Heart right ventricle (tissue), 16 donors: ENCODE results near the gene ARL10. TPM values are rescaled to one million over a fixed set of nuclear protein-coding genes. Genes with fewer than 3 reads are reported as not detected.

ENCODE experiments used
- ATAC-seq, 8 donors: fragments of 200-7000 bp; cut with Tn5 transposase; one replicate each; pipeline ENCODE4 v1.9.1; 2020; ENCODE audit warnings: mild to moderate bottlenecking in 8 of 8, moderate library complexity in 8 of 8, moderate number of reproducible peaks in 1 of 8
- DNase-seq, 2 donors: peaks; one replicate each; pipeline ENCODE4 v3.0.0-alpha.2; 2020
- H3K27ac ChIP-seq, 10 donors: fragments of 200-600 bp; sonication (generic) in 2 of 10; one replicate each; pipeline versions ENCODE4 v1.5.0 to v1.8.0; 2020 to 2022; ENCODE audit warnings: mild to moderate bottlenecking in 3 of 10
- H3K27me3 ChIP-seq, 7 donors: fragments of 200-600 bp; one replicate each; pipeline ENCODE4 v1.8.0; 2021 to 2022; ENCODE audit warnings: mild to moderate bottlenecking in 2 of 7
- H3K36me3 ChIP-seq, 9 donors: fragments of 200-600 bp; sonication (generic) in 1 of 9; one replicate each; pipeline versions ENCODE4 v1.5.0 to v1.8.0; 2020 to 2022; ENCODE audit warnings: mild to moderate bottlenecking in 2 of 9
- H3K4me1 ChIP-seq, 9 donors: fragments of 200-600 bp; sonication (generic) in 1 of 9; one replicate each; pipeline versions ENCODE4 v1.5.0 to v1.8.0; 2020 to 2022; ENCODE audit warnings: mild to moderate bottlenecking in 4 of 9
- H3K4me3 ChIP-seq, 10 donors: fragments of 200-600 bp; sonication (generic) in 2 of 10; one replicate each; pipeline versions ENCODE4 v1.5.0 to v1.8.0; 2020 to 2022; ENCODE audit warnings: mild to moderate bottlenecking in 7 of 10, moderate library complexity in 2 of 10
- H3K9me3 ChIP-seq, 11 donors: fragments of 200-600 bp in 10 of 11; sonication (generic) in 2 of 11; one replicate each; pipeline versions ENCODE4 v1.5.0 to v1.8.0; 2013 to 2022; ENCODE audit warnings: mild to moderate bottlenecking in 2 of 11, control low read depth in 1 of 11, moderate library complexity in 1 of 11
- CTCF ChIP-seq, 9 donors: fragments of 200-600 bp; sonication (generic) in 2 of 9; IDR thresholded peaks; one replicate each; pipeline versions ENCODE4 v1.5.0 to v1.8.0; 2021 to 2022; ENCODE audit warnings: antibody characterized with exemption in 9 of 9, mild to moderate bottlenecking in 5 of 9, moderate library complexity in 1 of 9
- WGBS, 2 donors: extraction: QIAGEN DNeasy Blood & Tissue Kit; methylation state at CpG; one replicate each; pipeline ENCODE4 v1.1.7; 2013; ENCODE audit warnings: inconsistent platforms in 1 of 2; 5-methylcytosine and 5-hydroxymethylcytosine counted together
- intact Hi-C, 10 donors: fragments of 100-400 bp; cut with DNase I; formaldehyde crosslinking; loops; one replicate each; pipeline versions ENCODE4 v1.11.1 to v1.14.2; 2022
- long read RNA-seq, 3 donors: library from polyadenylated mRNA; unstranded; transcript quantifications; one replicate each; pipeline ENCODE4 v2.0.0, GENCODE V29; 2020 to 2021
- polyA plus RNA-seq, 2 donors: library from polyadenylated mRNA; stranded (reverse); fragments of 200-250 nt; gene quantifications; one replicate each; pipeline ENCODE4 v1.2.3, GENCODE V29; 2013
- total RNA-seq, 10 donors: library from RNA; stranded (reverse); fragmentation: NEBNext Ultra II Directional in 3 of 10; extraction: Animal tissue kit (Norgen Biotek cat#: 25700) in 3 of 10; gene quantifications; one replicate each; pipeline versions ENCODE4 v1.2.1 to v1.2.4, GENCODE V29; 2021 to 2023
- donor health status: Arrhythmogenic right ventricular cardiomyopathy.
- donor health status: ischemic (EF 13 %, LVEDD 7.1; RV severe dilation, severe dysfunction).
- donor health status: healthy with polysubstance abuse.
- donor health status: DM: no; HTN: yes; CAD: no.
- donor health status: DM: no; HTN: no; CAD: no.
- donor health status: ischemic (EF 25% LVEDD 6.9; RV normal size, moderate dysfunction).
- donor health status: ischemic (EF 25% LVEDD 5.7; RV mildly dilated, moderate dysfunction).
- donor health status: healthy.
- donor health status: DM: yes; HTN: yes; CAD: no.
- donor health status: Ischemic cardiomyopathy.
- donor health status: ischemic (EF 35%, LVEDD 5.7; RV mildly dilated, moderate dysfunction).
- donor health status: nonischemic (EF 11% LVEDD 7.7; RV severe dilation, severe dysfunction).
- donor health status: DM: yes; HTN: yes; CAD: no.
- donor health status: PGD.
- donor health status: ischemic (EF 29% LVEDD 5.4; RV normal size, mild dysfunction).
- donor health status: nonischemic (EF 23%, LVEDD 6.1; RV moderate dilation, normal function).

ARL10 gene
- total RNA-seq (1 to 10 TPM; 2.7 to 9.2 (median 6.7) TPM), polyA plus RNA-seq (10 to 100 TPM in 1 of 2 donors, 1 to 10 TPM in 1; 1.5 to 12.3 TPM)
- long read RNA-seq, donor 1, partial matches to known transcripts: 1 of 3 reads
- long read RNA-seq, donor 1, other reads (novel, unspliced or antisense): 2 of 3 reads
- long read RNA-seq, donor 2, partial matches to known transcripts: 1 of 23 reads
- long read RNA-seq, donor 2, other reads (novel, unspliced or antisense): 22 of 23 reads
- long read RNA-seq, donor 3, partial matches to known transcripts: 0 of 2 reads
- long read RNA-seq, donor 3, other reads (novel, unspliced or antisense): 2 of 2 reads

GRCh38 chr5:176365351-176366231 is at the start of gene ARL10:
Gene ARL10, plus strand, starts transcription at chr5:176365487. Its CDS starts 77 bp downstream, at chr5:176365564.
- peak in 7 of 8 donors; percentile 10 to 61 (median 36) for ATAC-seq
- WGBS, 2 donors: 0 to 1% methylated on average over 77 to 108 of the region's 108 CpGs
- Histone ChIP-seq H3K27ac (peak within 1 kb of the TSS; percentile 32 to 90 (median 82)), H3K4me3 (peak within 1 kb of the TSS; percentile 40 to 96 (median 82)), H3K9me3 (no peaks in the 10 kb centered on the region), H3K4me1 (peaks cover 0 to 37% (median 23%) of the 10 kb centered on the region in 9 donors), H3K36me3 (peaks cover 0 to 32% (median 0%) of the 10 kb centered on the region in 9 donors), H3K27me3 (peaks cover 0 to 21% (median 0%) of the 10 kb centered on the region in 7 donors)
- peak; percentile 41 to 59 for DNase-seq
- no peak for TF ChIP-seq CTCF (IDR thresholded peaks at IDR 0.05)
- intact Hi-C loops: no loop called here

- Histone ChIP-seq H3K4me3 (no peak overlapping the region), H3K36me3 (peaks cover 0 to 64% (median 19%) of the 10 kb centered on the region in 9 donors)
- DNase-seq: no peak
These were observed 47.5 kb upstream of the ARL10 start for GRCh38 chr5:176317534-176318374.

GRCh38 chr5:176319827-176320554 is 45.3 kb upstream of the ARL10 start:
- TF ChIP-seq CTCF (IDR thresholded peaks at IDR 0.05): peak in 6 of 9 donors; percentile 3 to 37 (median 25)
- intact Hi-C loops: no loop called here
- ATAC-seq (no peak), DNase-seq (no peak)
- Histone ChIP-seq H3K4me1 (no peaks in the 10 kb centered on the region), H3K36me3 (peaks cover 0 to 67% (median 13%) of the 10 kb centered on the region in 9 donors), H3K4me3 (no peak overlapping the region), H3K27ac (no peak overlapping the region), H3K9me3 (no peaks in the 10 kb centered on the region), H3K27me3 (no peaks in the 10 kb centered on the region)
- 81 to 84% methylated on average over 9 of the region's 9 CpGs for WGBS, 2 donors

More at GRCh38 chr5:176317534-176318374, 47.5 kb upstream of the ARL10 start:
- no peak for ATAC-seq
- no peaks in the 10 kb centered on the region for H3K27me3 ChIP-seq
- no peak overlapping the region for H3K27ac ChIP-seq
- H3K9me3 ChIP-seq: no peaks in the 10 kb centered on the region
- WGBS, 2 donors: 91 to 93% methylated on average over 7 of the region's 7 CpGs
- intact Hi-C loops: no loop called here
- H3K4me1 ChIP-seq: no peaks in the 10 kb centered on the region
- no peak for TF ChIP-seq CTCF (IDR thresholded peaks at IDR 0.05)
